HG02678 (cell line): Measurements from ENCODE around the gene STAT5B.

ENCODE experiments used
- ATAC-seq: cut with Tn5 transposase; IDR thresholded peaks from one replicate; pipeline ENCODE4 v1.9.1; 2021; ENCODE audit warnings: mild to moderate bottlenecking, moderate library complexity; ENCODE audit not compliant: unreplicated experiment

Gene STAT5B

GRCh38 chr17:42153919-42154742, 122.1 kb downstream of the STAT5B start:
- ATAC-seq: no peak
